ENCODE data around the gene APOF. TPM values are rescaled to one million over a fixed set of nuclear protein-coding genes. Genes with fewer than 3 reads are reported as not detected.
"Not testable (repeated sequence)": the region's sequence is repeated elsewhere in the genome, so short reads cannot be mapped to it uniquely, and the experiment has no call there.

APOF gene
- total RNA-seq, 4 donors from 2014 or later = 0.27 TPM; not detected in 3

GRCh38 chr12:56399466-56399865, 36.8 kb upstream of the APOF start:
- H3K27me3 ChIP-seq; intact Hi-C loops (cut with DNase I; ENCODE audit: low total_unique reads); in situ Hi-C loops (cut with MboI; ENCODE audit: low sequenced_read_pairs in 4 of 4); H3K4me1 ChIP-seq; H3K9me3 ChIP-seq; H3K4me3 ChIP-seq; DNase-seq; ATAC-seq; H3K27ac ChIP-seq; H3K36me3 ChIP-seq: not testable (repeated sequence)

GRCh38 chr12:56398324-56398723, 35.7 kb upstream of the APOF start:
- no peaks in the 10 kb centered on the region for H3K27me3 ChIP-seq
- in situ Hi-C loops (cut with MboI; ENCODE audit: low sequenced_read_pairs in 4 of 4) = no loop called here

GRCh38 chr12:56392331-56392730, 29.7 kb upstream of the APOF start:
- H3K9me3 ChIP-seq = no peaks in the 10 kb centered on the region
- H3K4me1 ChIP-seq = no peaks in the 10 kb centered on the region
- ATAC-seq = no peak
- no peaks in the 10 kb centered on the region for H3K36me3 ChIP-seq
- TF ChIP-seq CTCF (IDR thresholded peaks at IDR 0.05 in 4 of 5, conservative IDR thresholded peaks at IDR 0.05 in 1 of 5) = no peak
- no peak for TF ChIP-seq POLR2A (IDR thresholded peaks at IDR 0.05)
- H3K27me3 ChIP-seq = no peaks in the 10 kb centered on the region
- no peak overlapping the region for H3K4me3 ChIP-seq
- intact Hi-C loops (cut with DNase I; ENCODE audit: low total_unique reads) = no loop called here
- no peak for DNase-seq
- no peak overlapping the region for H3K27ac ChIP-seq
- in situ Hi-C loops (cut with MboI; ENCODE audit: low sequenced_read_pairs in 4 of 4) = no loop called here

More at GRCh38 chr12:56398324-56398723, 35.7 kb upstream of the APOF start:
- no peak overlapping the region for H3K4me3 ChIP-seq
- TF ChIP-seq CTCF (IDR thresholded peaks at IDR 0.05 in 4 of 5, conservative IDR thresholded peaks at IDR 0.05 in 1 of 5) (no peak), POLR2A (IDR thresholded peaks at IDR 0.05) (no peak)
- H3K9me3 ChIP-seq = no peaks in the 10 kb centered on the region
- intact Hi-C loops (cut with DNase I; ENCODE audit: low total_unique reads) = no loop called here
- no peaks in the 10 kb centered on the region for H3K36me3 ChIP-seq
- DNase-seq = no peak
- no peak for ATAC-seq
- H3K4me1 ChIP-seq = no peaks in the 10 kb centered on the region
- no peak overlapping the region for H3K27ac ChIP-seq

GRCh38 chr12:56391721-56392120, 29.1 kb upstream of the APOF start:
- TF ChIP-seq POLR2A (IDR thresholded peaks at IDR 0.05) (no peak), CTCF (IDR thresholded peaks at IDR 0.05 in 4 of 5, conservative IDR thresholded peaks at IDR 0.05 in 1 of 5) (no peak)
- intact Hi-C loops (cut with DNase I; ENCODE audit: low total_unique reads) = no loop called here
- DNase-seq = no peak
- no peaks in the 10 kb centered on the region for H3K27me3 ChIP-seq
- no peak overlapping the region for H3K4me3 ChIP-seq
- ATAC-seq = no peak
- no peaks in the 10 kb centered on the region for H3K9me3 ChIP-seq
- in situ Hi-C loops (cut with MboI; ENCODE audit: low sequenced_read_pairs in 4 of 4) = no loop called here
- no peaks in the 10 kb centered on the region for H3K36me3 ChIP-seq
- H3K27ac ChIP-seq = no peak overlapping the region
- H3K4me1 ChIP-seq = no peaks in the 10 kb centered on the region

- TF ChIP-seq CTCF (IDR thresholded peaks at IDR 0.05 in 4 of 5, conservative IDR thresholded peaks at IDR 0.05 in 1 of 5) (no peak), POLR2A (IDR thresholded peaks at IDR 0.05) (no peak)
- DNase-seq = no peak
- Histone ChIP-seq H3K27me3 (no peaks in the 10 kb centered on the region), H3K4me3 (no peak overlapping the region), H3K36me3 (no peaks in the 10 kb centered on the region), H3K9me3 (no peaks in the 10 kb centered on the region), H3K27ac (no peak overlapping the region), H3K4me1 (no peaks in the 10 kb centered on the region)
- no peak for ATAC-seq
- in situ Hi-C loops (cut with MboI; ENCODE audit: low sequenced_read_pairs in 4 of 4) (no loop called here), intact Hi-C loops (cut with DNase I; ENCODE audit: low total_unique reads) (no loop called here)
These were observed 26.8 kb upstream of the APOF start for GRCh38 chr12:56389412-56389811.

Data from gastrocnemius medialis (tissue), 4 donors.